NK-92 treated with Interleukin-12 subunit alpha and Interleukin-12 subunit beta, amount 100 ng/mL, for 24 hours (cell line): Measurements from ENCODE around the gene CD99L2.
"Not testable (repeated sequence)": the region's sequence is repeated elsewhere in the genome, so short reads cannot be mapped to it uniquely, and the experiment has no call there.

Experiments used
- DNase-seq: peaks from one replicate; lab custom pipeline; 2025; lab: John Stamatoyannopoulos, UW

CD99L2 gene

GRCh38 chrX:150897421-150898320 lies 797 bp downstream of the CD99L2 start:
- no peak for DNase-seq

DNA sequence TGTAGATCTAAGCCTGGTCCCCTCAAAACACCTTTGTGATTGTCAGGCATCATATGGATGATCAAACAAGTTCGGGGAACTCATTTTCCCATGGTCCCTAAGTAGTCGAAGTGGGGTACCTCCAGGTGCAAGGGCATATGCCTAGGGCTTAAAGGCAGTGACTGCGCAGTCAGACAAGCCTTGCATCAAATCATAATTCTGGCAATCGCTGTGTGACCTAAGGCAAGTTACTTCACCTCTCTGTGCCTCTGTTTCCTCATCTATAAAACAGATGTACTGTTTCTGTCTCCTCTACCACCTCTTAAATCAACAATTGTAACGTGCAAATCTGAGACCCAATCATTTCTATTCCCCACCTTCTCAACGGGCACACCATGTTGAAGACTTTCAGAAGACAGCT lies 1.8 kb downstream of the CD99L2 start:
- no peak for DNase-seq

DNA sequence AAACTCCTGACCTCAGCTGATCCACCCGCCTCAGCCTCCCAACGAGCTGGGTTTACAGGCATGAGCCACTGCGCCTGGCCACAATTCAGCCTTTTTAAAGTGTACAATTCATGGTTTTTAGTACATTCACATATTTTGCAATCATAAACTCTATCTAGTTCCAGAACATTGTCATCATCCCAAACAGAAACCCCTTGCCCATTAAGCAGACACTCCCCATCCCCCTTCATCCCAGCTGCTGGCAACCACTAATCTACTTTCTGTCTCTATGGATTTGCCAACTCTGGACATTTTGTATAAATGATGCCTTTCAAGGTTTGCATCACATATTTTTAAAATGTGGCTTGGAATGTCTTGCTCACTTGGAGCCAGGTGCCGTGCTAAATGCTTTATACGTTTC lies 4.5 kb downstream of the CD99L2 start:
- DNase-seq, result no peak

GRCh38 chrX:150889131-150889530 lies 9.3 kb downstream of the CD99L2 start:
- no peak for DNase-seq

DNA sequence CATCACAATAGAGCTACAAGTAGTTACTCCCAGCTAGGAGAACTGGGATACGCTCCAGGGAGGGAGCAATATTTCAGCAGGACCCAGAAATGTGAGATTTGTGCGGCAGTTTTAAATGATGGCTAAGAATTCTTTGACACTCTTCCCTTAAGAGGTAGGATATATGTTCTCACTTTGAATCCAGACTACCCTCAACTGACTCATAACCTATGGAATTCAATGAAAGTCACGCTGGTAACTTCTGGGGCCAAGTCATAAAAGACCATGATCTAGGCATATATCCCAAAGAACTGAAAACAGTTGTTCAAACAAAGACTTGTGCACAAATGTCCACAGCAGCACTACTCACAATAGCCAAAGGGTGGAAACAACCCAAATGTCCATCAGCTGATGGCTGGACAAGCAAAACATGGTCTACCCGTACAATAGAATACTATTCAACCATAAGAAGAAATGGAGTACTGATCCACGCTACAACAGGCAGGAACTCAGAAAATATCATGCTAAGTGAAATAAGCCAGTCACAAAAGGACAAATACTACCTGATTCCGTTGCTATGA lies 10.5 kb downstream of the CD99L2 start:
- no peak for DNase-seq

- not testable (repeated sequence) for DNase-seq
Observed at GRCh38 chrX:150887268-150887667, 11.2 kb downstream of the CD99L2 start.

DNA sequence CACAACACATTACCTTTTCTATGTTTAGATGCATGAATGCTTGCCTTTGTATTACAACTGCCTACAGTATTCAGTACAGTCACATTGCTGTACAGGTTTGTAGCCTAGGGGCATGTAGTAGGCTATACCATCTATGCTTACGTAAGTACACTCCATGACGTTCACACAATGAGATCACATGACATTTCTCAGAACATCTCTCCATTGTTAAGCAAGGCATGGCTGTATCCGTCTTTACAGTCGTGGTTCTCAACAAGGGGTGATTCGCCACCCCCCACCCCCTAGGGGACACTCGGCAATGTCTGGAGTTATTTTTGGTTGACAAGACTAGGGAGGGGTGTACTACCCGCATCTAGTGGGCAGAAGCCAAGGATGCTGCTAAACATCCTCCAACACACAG lies 12.1 kb downstream of the CD99L2 start:
- DNase-seq, result no peak

GRCh38 chrX:150880808-150881165 lies 17.7 kb downstream of the CD99L2 start:
- peak; percentile 8 for DNase-seq

DNA sequence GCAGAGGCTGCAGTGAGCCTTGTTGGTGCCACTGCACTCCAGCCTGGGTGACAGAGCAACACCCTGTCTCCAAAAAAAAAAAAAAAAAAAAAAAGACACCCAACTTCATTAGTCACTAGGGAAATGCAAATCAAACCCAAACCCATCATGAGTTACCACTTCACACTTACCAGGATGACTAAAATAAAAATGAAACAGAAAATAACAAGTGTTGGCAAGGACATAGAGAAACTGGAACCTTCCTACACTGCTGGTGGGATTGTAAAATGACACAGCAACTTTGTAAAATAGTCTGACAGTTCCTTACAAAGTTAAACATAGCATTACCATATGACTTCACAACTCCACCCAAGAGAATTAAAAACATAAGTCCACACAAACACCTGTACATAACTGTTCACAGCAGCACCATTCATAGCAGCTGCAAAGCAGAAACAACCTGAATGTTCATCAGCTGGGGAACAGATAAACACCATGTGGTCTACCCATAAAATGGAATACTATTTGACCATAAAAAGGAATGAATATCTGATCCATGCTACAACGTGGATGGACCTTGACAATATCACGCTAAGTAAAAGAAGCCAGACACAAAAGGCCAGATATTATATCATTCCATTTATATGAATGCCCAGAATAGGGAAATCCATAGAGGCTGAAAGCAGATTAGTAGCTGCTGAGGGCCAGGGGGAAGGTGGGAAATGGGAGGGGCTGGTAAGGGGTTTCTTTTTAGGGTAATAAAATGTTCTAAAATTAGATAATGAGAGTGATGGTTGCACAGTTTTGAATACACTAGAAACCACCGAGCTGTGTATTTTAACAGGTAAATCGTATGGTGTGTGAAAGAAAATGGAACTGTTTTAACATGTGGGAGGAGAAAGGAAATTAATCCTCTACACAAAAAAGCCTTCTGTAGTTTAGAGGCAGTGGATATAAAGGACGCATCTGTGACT lies 18.3 kb downstream of the CD99L2 start:
- DNase-seq, result no peak

DNA sequence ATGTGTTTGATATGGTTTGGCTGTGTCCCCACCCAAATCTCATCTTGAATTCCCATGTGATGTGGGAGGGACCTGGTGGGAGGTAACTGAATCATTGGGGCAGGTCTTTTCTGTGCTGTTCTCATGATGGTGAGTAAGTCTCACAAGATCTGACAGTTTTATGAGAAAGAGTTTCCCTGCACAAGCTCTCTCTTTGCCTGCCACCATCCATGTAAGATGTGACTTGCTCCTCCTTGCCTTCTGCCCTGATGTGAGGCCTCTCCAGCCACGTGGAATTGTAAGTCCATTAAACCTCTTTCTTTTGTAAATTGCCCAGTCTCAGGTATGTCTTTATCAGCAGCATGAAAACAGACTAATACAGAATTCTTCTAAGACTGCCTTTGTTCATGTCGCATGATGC lies 22.8 kb downstream of the CD99L2 start:
- DNase-seq, result not testable (repeated sequence)

GRCh38 chrX:150874448-150874847 lies 24.0 kb downstream of the CD99L2 start:
- no peak for DNase-seq

GRCh38 chrX:150873616-150874015 lies 24.9 kb downstream of the CD99L2 start:
- DNase-seq, result peak; percentile 20

- no peak for DNase-seq
Observed at GRCh38 chrX:150872773-150873336, 25.6 kb downstream of the CD99L2 start.

DNA sequence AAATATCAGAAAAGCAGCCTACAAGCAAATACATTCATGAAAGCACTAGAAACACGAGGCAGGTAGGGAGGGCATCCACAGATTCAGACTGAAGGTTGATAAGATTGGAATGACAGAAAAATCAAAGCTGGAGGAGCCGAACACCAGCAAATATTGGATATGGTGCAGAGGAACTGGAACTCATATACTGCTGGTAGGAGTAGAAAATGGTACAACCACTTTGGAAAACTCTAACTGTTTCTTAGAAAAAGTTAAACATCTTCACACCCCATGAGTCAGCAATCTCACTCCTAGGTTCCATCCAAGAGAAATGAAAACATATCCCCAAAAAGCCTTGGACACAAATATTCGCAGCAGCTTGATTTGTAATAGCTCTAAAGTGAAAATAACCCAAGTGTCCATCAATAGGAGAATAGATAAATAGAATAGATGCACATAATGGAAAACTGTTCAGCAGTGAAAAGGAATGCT lies 27.1 kb downstream of the CD99L2 start:
- no peak for DNase-seq

DNA sequence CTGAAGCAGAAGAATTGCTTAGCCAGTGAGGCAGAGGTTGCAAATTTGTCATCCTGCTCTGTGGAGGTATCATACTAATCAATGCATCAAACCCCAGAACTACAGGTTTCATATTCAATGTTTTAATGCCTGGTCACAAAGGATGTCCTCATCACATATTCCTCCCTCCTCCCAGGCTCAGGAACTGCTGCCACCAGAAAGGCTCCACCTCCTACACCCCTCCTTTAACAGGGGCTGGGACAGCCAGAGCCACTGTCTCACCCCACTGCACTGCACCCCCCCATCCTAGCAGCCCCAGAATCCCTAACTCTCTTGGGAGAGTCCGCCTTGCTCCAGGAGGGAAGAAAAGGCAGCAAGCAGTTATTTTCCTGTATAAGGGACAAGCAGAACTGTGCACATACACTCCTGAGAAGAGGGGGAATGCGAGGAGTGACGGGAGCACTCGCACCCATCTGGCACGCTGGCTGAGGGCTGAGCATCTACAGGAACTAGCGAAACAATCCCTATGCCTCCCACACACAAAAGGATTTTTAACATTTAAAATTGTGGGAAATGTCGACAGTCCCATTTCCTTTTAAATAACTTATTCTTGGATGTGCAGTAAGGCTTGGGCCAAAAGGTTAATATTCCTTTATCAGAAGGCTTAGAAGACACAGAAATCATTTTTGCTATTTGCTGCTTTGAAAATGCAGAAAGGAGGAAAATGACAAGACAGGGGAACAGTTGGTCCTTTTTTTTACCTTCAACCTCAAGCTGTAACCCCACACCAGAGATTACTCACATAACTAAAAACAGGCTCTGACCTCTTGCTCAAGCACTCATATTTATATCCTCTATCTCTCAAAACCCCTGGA lies 27.8 kb downstream of the CD99L2 start:
- no peak for DNase-seq

- DNase-seq, result no peak
Observed at GRCh38 chrX:150870029-150870428, 28.4 kb downstream of the CD99L2 start.

GRCh38 chrX:150869450-150869849 lies 29.0 kb downstream of the CD99L2 start:
- no peak for DNase-seq

DNA sequence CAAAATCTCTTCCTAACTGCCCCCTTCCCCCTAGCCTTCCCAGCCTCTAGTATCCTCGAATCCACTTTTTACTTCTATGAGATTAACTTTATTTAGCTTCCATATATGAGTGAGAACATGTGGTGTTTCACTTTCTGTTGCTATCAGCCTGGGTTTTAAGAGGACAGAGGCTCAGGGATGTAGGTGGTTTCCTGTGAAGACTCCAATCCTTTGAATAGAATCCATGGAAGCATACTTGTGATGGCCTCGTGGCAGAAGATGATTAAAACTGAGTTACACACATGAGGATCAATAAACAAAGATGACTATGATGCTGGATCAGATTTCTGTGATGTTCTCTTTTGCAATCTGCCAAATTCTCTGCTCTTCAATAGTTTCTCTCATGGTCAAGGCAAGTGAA lies 29.8 kb downstream of the CD99L2 start:
- no peak for DNase-seq

- no peak for DNase-seq
Observed at GRCh38 chrX:150864127-150864526, 34.3 kb downstream of the CD99L2 start.

DNA sequence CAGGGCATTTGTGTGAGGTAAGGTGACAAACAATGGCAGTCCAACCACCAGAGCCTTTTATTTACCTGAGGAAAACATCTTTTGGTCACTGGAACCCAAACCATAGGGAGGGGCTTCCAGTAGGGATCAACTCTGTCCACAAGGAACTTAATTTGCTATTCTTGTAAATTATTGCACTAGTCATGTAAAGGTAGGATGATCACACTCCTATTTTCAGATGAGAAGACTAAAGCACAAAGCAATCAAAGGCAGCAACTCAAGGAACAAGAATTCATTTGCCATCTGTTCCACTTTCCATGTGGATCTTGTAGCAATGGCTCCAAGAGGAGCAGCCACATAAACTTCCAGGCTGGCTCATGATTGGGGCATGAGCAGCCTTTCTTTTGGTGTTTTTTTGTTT lies 35.3 kb downstream of the CD99L2 start:
- DNase-seq, result no peak

DNA sequence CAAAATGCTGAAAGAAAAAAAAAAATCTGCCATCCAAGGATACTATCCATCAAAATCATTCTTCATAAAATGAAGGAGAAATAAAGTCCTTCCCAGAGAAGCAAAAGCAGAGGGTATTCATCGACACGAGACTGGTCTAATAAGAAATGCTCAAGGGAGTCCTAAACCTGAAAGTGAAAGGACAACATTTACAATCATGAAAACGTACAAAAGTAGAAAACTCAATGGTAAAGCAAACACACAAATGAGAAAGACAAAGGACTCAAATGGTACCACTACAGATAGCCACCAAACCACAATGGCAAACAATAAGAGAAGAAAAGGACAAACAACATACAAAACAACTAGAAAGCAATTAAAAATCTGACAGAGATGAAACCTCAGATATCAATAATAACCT lies 41.0 kb downstream of the CD99L2 start:
- no peak for DNase-seq
